Fibroblast of skin of left quadriceps (primary cell): ENCODE data around the gene MINAR1.

Experiments
- DNase-seq, 2 experiments: peaks; one replicate each; pipeline ENCODE4 v3.0.0-alpha.2; 2013; ENCODE audit warnings: low read depth in 2 of 2

Gene MINAR1

GRCh38 chr15:79463043-79463780 is 31.1 kb downstream of the MINAR1 start:
- DNase-seq, result no peak

- DNase-seq, result no peak
Observed at GRCh38 chr15:79463781-79464270, 31.7 kb downstream of the MINAR1 start.

GRCh38 chr15:79466488-79466887 is 34.4 kb downstream of the MINAR1 start:
- DNase-seq, result no peak

GRCh38 chr15:79467865-79468586 is 35.9 kb downstream of the MINAR1 start:
- DNase-seq, result no peak

- no peak for DNase-seq
Observed at GRCh38 chr15:79472446-79472845, 40.3 kb downstream of the MINAR1 start.

GRCh38 chr15:79474252-79474651 is 42.1 kb downstream of the MINAR1 start:
- DNase-seq, result peak; percentile 49 to 54

- DNase-seq, result peak; percentile 31 to 36
Observed at GRCh38 chr15:79475306-79475705, 43.2 kb downstream of the MINAR1 start.

- DNase-seq, result no peak
Observed at GRCh38 chr15:79478108-79478507, 46.0 kb downstream of the MINAR1 start.

- DNase-seq, result no peak
Observed at GRCh38 chr15:79479616-79480015, 47.5 kb downstream of the MINAR1 start.

- no peak for DNase-seq
Observed at GRCh38 chr15:79481793-79482192, 49.7 kb downstream of the MINAR1 start.
